Measurements from ENCODE around the gene NDEL1. TPM values are rescaled to one million over a fixed set of nuclear protein-coding genes. Genes with fewer than 3 reads are reported as not detected.
A peak's percentile ranks its signal among the peaks of the same experiment; 100 is the strongest.

NDEL1 gene
- total and polyA plus RNA-seq, 9 of the 15 experiments (the other 6 are each of a cell fraction or from before 2014, with no cell fraction given): 0.86 to 30.5 (median 22.7) TPM

GRCh38 chr17:8409966-8410882 is 25.5 kb upstream of the NDEL1 start (continued):
- TF ChIP-seq NRF1 (conservative IDR thresholded peaks at IDR 0.05 in 1 of 2, IDR thresholded peaks at IDR 0.05 in 1 of 2) (no peak), ZNF408 (CRISPR knock-in tag; IDR thresholded peaks at IDR 0.05; ENCODE audit: low read depth) (no peak), MBD2 (IDR thresholded peaks at IDR 0.05; ENCODE audit: borderline replicate concordance, low read depth) (no peak), CAMTA2 (CRISPR knock-in tag; conservative IDR thresholded peaks at IDR 0.05) (no peak), MNT (conservative IDR thresholded peaks at IDR 0.05) (no peak), SP2 (IDR thresholded peaks at IDR 0.05; ENCODE audit: extremely low read depth, low read depth, low read length, poor library complexity, severe bottlenecking) (no peak), KLF16 (IDR thresholded peaks at IDR 0.05) (0 out of 2 replicates have a peak, but pooled peaks have one; percentile 26), E2F8 (IDR thresholded peaks at IDR 0.05; ENCODE audit: low read depth, partially characterized antibody) (no peak), MCM3 (IDR thresholded peaks at IDR 0.05) (no peak), ARID2 (IDR thresholded peaks at IDR 0.05) (0 out of 2 replicates have a peak, but pooled peaks have one; percentile 12), ZNF232 (CRISPR knock-in tag; IDR thresholded peaks at IDR 0.05) (no peak), EP400 (IDR thresholded peaks at IDR 0.05) (no peak), ZNF263 (CRISPR knock-in tag; IDR thresholded peaks at IDR 0.05; ENCODE audit: borderline replicate concordance) (peak; percentile 46; the same call in 1 of the 2 replicates), ZBTB34 (CRISPR knock-in tag; IDR thresholded peaks at IDR 0.05) (no peak), ZNF57 (CRISPR knock-in tag; IDR thresholded peaks at IDR 0.05) (no peak), ARNT (IDR thresholded peaks at IDR 0.05) (no peak), CBFA2T2 (conservative IDR thresholded peaks at IDR 0.05) (no peak), TAF9B (IDR thresholded peaks at IDR 0.05; ENCODE audit: partially characterized antibody) (no peak), E2F5 (CRISPR knock-in tag; IDR thresholded peaks at IDR 0.05) (no peak)

Data from K562 (cell line).